ENCODE results near the gene C22orf23. TPM values are rescaled to one million over a fixed set of nuclear protein-coding genes. Genes with fewer than 3 reads are reported as not detected.

C22orf23 gene
- total and polyA plus RNA-seq, 12 donors: 0.17 to 1.1 (median 0.50) TPM

DNA sequence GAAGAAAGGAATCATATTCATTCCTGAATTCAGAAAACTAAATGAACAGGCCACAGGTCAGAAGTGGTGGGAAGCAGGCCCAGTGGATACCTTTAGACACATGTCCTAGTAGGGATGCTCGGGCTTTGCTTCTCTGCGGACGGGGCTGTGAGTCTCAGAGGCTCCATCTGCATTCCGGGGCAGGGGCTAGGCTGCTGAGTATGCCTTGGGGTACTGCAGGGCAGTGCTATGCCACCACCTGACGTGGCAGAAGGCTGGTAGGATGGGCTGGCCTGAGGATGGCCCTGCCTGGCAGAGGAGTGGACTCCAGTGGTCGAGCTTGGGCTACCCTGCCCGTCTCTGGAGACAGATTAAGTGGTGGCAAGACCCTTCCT, 9.6 kb downstream of the C22orf23 start:
- H3K4me3 ChIP-seq: no peak overlapping the region
- peaks cover 0 to 5% (median 0%) of the 10 kb centered on the region in 9 donors for H3K4me1 ChIP-seq
- no peak for TF ChIP-seq CTCF (IDR thresholded peaks at IDR 0.05)
- H3K9me3 ChIP-seq: no peaks in the 10 kb centered on the region
- ATAC-seq: no peak
- H3K27ac ChIP-seq: no peak overlapping the region
- H3K36me3 ChIP-seq: peaks cover 0 to 59% (median 21%) of the 10 kb centered on the region in 9 donors
- no peaks in the 10 kb centered on the region for H3K27me3 ChIP-seq
- intact Hi-C loops (cut with DNase I): no loop called here
- DNase-seq: no peak
- WGBS, 2 donors: 91 to 95% methylated on average over 7 of the region's 7 CpGs

DNA sequence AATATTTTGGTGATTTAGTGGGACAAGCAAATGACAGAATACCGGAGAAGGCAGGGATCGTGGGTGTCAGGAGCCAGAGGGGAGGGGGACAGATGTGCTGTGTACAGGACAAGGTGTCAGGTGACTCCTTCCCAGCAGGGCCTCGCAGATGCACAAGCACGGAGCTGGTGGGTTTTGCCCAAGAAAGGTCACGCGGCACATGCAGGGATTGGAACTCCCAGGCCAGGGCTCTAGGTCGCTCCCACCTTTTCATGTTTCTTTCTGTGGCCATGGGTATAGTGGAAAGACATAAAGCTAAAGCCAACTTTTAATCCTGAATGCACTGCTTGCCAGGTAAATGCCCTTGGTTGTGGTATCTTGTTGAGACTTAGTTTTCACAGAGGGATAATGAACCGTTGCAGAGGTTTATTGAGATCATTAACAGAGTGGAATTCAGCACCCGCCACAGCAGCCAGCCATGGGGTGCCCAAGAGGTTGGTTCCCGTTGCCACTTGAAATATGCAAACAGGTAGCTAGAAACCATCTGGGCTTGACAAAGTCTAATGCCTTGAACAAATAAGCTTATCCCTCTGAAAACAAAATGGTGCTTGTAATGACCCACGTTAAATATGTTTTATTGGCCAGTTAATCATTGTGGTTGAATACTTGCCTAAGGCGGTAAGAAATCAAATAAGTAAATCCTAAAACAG, 10.1 kb downstream of the C22orf23 start:
- Histone ChIP-seq H3K4me1 (peaks cover 0 to 5% (median 0%) of the 10 kb centered on the region in 9 donors), H3K27ac (no peak overlapping the region), H3K27me3 (no peaks in the 10 kb centered on the region), H3K36me3 (peaks cover 0 to 64% (median 24%) of the 10 kb centered on the region in 9 donors), H3K4me3 (no peak overlapping the region), H3K9me3 (no peaks in the 10 kb centered on the region)
- WGBS, 2 donors: 92 to 93% methylated on average over 12 of the region's 12 CpGs
- intact Hi-C loops (cut with DNase I): no loop called here
- TF ChIP-seq CTCF (IDR thresholded peaks at IDR 0.05): no peak
- DNase-seq: no peak
- ATAC-seq: no peak

DNA sequence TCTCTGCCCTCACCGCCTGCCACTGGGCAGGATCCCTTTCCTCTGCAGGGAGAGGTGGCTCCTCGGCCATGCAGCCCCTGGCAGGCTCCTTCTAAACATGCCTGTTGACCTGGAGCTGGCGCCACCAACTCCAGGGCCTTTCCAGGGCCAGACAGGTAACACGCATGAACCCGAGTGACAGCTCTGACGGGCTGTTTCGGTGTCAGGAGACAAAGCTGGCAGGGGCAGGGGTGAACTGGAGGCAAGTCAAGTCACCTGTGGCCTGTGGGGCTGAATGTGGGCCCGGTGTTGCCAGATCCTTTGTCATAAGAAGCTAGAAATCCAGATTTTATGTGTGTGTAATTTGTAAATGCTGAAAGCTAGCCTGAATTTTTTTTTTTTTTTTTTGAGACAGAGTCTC, 11.3 kb downstream of the C22orf23 start:
- WGBS, 2 donors: 96 to 97% methylated on average over 8 of the region's 8 CpGs
- Histone ChIP-seq H3K4me3 (no peak overlapping the region), H3K27me3 (no peaks in the 10 kb centered on the region), H3K4me1 (peaks cover 0 to 5% (median 0%) of the 10 kb centered on the region in 9 donors), H3K9me3 (no peaks in the 10 kb centered on the region), H3K36me3 (peaks cover 0 to 76% (median 36%) of the 10 kb centered on the region in 9 donors), H3K27ac (no peak overlapping the region)
- ATAC-seq (no peak), DNase-seq (no peak)
- TF ChIP-seq CTCF (IDR thresholded peaks at IDR 0.05): no peak
- intact Hi-C loops (cut with DNase I): no loop called here

DNA sequence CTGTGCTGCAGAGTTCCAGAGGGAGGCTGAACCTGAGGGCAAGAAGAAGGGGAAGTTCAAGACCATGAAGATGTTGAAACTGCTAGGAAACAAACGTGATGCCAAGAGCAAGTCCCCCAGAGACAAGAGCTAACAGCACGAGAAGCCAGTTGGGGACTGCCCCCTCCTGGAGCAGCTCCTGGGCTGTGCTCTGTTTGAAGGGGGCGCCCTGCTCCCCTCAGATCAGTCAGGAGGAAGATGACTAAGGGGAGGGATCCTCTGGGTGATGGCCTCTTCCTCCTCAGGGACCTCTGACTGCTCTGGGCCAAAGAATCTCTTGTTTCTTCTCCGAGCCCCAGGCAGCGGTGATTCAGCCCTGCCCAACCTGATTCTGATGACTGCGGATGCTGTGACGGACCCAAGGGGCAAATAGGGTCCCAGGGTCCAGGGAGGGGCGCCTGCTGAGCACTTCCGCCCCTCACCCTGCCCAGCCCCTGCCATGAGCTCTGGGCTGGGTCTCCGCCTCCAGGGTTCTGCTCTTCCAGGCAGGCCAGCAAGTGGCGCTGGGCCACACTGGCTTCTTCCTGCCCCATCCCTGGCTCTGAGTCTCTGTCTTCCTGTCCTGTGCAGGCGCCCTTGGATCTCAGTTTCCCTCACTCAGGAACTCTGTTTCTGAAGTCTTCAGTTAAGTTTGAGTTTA, 12.6 kb downstream of the C22orf23 start:
- Histone ChIP-seq H3K4me3 (no peak overlapping the region), H3K9me3 (no peaks in the 10 kb centered on the region), H3K27me3 (no peaks in the 10 kb centered on the region), H3K4me1 (peaks cover 0 to 5% (median 0%) of the 10 kb centered on the region in 9 donors), H3K27ac (no peak overlapping the region), H3K36me3 (peaks cover 0 to 89% (median 36%) of the 10 kb centered on the region in 9 donors)
- ATAC-seq (peak in 1 of 8 donors; percentile 45), DNase-seq (no peak)
- intact Hi-C loops (cut with DNase I): no loop called here
- no peak for TF ChIP-seq CTCF (IDR thresholded peaks at IDR 0.05)
- WGBS, 2 donors: 68 to 76% methylated on average over 12 of the region's 12 CpGs
